ENCODE measurements around the gene RASGRF2.

- TF ChIP-seq EZH2 (IDR thresholded peaks at IDR 0.05) (no peak), POLR2AphosphoS5 (IDR thresholded peaks at IDR 0.05; ENCODE audit: borderline replicate concordance, low read depth, low read length) (no peak)
Measured at GRCh38 chr5:81269751-81270393, 309.7 kb downstream of the RASGRF2 start.
